Measurements from ENCODE around the gene KCNQ1.

KCNQ1 gene

GRCh38 chr11:2462543-2462985, 17.8 kb downstream of the KCNQ1 start:
- no peak for DNase-seq

GRCh38 chr11:2462986-2463765, 18.4 kb downstream of the KCNQ1 start:
- no peak for DNase-seq

- no peak for DNase-seq
Observed at GRCh38 chr11:2463766-2464277, 19.0 kb downstream of the KCNQ1 start.

DNA sequence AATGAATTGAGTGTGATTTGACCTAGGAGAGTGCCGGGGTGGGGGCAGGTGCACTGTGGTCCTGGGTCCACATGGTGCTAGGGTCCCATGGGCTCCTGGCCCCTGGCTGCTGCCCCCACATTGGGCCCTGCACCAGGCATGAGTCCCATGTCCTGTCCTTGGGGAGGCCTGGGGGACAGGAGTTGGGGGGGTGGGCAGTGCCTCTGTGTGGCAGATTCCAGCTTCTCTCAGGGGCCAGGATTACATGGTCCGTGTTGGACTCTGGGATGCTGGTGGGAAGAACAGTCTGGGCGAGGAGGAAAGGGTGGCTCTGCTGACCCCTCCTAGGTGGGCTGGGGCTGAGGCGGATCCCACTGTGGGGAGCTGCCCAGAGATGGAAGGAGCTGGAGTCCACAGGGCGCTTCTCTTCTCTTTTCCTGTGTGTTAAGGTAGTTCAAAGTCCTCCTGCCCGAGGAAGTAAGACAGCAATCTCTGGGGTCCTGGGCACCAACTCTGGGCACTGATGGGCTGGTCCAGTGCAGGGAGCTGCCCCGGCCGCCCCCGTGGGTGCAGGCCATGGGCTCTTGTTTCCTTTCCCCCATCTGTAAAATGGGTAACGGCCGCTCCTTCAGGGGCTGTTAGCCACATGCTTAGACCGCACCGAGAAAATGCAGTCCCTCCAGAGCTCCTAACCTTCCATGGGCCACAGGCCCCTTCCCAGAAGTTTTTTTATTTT, 19.8 kb downstream of the KCNQ1 start:
- no peak for DNase-seq

GRCh38 chr11:2465202-2466068, 20.6 kb downstream of the KCNQ1 start:
- no peak for DNase-seq

DNA sequence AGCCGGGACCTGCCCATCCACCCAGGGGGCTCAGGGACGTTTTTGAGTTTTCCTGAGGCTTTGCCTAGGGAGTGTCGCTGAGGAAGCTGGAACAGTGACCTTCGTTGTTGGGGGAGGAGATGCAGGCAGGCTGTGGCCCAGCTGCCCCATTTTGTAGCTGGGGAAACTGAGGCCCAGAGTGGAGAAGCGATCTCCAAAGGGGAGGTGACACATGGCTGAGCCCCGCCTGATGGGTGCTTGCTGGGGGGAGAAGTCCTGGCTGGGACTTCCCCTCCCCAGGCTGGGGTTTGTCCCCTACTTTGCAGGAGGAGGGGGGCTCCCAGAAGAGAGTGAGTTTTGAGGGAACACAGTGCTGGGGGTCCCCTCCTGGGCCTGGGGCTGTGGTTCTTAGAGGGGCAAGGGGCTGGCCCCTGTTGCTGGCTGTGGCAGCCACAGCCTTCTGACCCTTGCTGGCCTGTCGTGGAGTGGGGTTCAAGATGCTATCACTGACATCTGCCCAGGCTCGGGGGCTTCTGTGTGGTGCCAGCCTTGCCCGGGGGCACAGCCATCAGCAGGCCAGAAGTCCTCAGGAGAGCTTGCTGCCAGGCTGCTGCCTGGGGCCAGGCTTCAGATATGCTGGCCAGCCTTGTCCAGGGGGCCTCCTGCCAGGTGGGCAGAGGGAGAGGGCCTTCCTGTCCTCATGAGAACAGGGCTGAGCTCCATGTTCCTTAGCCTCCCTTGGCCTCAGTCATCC, 21.4 kb downstream of the KCNQ1 start:
- no peak for DNase-seq

DNA sequence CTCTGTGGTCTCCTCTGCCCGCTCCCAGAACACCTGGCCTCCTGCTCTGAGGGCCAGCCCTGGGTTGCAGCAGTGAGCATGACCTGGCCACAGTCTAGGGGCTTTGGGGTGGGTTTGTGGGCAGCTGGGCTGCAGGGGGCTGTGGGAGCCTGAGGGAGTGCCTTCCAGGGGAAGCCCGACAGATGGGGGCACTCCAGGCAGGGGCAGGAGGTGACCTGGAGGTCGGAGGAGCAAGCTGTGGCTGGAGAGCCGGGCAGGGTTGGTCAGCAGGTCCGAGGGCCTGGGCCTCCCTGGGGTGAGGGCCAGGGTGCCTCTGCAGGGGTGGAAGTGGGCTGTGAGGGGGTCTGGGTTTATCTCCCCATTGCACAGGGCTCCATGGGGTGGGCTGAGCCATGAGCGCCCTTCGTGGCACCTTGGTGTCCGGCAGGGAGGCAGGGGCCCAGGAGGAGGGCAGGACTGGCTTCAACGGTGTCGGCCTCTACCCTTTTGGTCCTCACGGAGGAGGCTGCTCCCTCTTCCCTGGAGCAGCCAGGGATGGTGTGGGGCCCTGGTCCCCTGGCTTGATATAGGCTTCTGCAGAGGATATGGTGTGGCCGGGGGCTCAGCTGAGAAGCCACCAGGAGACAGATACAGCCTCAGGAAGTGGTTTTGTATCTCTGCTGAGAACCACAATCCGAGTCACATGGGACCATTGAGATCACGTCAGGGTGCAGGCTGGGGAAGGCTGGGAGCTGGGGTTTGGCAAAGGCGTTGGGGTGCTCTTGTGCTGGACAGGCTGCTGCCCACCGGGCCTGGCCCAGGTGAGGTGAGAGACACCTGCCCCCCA, 22.3 kb downstream of the KCNQ1 start:
- DNase-seq: no peak

DNA sequence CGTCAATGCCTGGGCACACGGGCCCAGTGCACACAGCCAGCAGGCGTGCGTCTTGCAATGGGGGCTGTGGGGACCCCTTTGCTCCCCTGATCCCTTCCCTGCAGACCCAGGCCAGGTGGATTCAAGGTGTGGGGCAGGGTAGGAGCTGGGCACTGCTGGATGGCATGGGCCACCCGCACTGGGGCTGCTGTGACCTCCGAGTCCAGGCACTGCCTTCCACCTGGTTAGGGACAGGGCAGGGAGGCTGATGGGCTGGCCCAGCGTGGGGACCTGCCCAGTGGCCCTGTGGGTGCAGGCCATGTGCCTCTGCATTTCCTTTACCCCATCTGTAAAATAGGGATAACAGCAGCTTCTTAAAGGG, 22.9 kb downstream of the KCNQ1 start:
- DNase-seq: no peak

GRCh38 chr11:2468363-2469235, 23.8 kb downstream of the KCNQ1 start:
- no peak for DNase-seq

- DNase-seq: no peak
Observed at GRCh38 chr11:2470495-2470894, 25.7 kb downstream of the KCNQ1 start.

- DNase-seq: no peak
Observed at GRCh38 chr11:2471048-2471803, 26.4 kb downstream of the KCNQ1 start.

DNA sequence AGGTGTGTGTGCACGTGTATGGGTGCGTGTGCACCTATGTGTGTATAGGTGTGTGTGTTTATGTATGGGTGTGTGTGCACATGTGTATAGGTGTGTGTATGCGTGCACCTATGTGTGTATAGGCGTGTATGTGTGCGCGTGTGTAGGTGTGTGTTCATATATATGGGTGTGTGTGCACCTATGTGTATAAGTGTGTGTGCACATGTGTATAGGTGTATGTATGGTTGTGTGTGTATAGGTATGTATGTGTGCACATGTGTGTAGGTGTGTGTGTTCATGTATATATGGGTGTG, 26.9 kb downstream of the KCNQ1 start:
- no peak for DNase-seq

GRCh38 chr11:2472428-2473186, 27.8 kb downstream of the KCNQ1 start:
- DNase-seq: no peak

DNA sequence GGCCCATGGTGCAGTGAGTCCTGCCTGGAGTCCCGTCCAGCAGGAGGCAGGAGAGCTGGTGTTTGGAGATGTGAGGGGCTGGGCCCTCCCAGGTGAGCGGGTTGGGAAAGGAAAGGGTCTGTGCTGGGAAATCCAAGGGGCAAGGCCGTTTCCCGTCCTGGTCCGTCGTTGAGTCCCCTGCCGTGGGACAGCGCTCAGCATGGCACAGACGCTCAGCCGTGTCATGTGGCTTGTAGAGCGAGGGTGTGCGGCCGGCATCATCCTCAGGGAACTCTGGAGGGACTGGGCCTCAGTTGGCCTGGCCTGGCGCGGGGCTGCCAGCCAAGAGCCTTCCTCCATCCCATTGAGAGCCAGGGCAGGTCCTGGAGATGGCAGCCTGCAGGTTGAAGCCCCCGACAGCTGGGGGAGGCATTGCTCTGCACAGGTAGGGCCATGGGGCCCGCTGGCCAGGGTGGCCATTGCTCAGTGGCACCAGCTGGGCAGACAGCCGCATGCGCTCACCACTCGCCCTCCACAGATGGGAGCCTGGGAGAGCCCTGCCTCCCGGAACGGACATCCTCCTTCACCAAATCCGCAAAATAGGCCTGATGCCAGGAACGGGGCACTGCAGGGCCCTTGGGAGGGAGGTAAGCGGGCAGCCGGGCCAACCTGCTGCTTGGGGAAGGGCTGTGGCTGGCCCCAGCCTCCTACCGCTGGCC, 28.7 kb downstream of the KCNQ1 start:
- DNase-seq: no peak

DNA sequence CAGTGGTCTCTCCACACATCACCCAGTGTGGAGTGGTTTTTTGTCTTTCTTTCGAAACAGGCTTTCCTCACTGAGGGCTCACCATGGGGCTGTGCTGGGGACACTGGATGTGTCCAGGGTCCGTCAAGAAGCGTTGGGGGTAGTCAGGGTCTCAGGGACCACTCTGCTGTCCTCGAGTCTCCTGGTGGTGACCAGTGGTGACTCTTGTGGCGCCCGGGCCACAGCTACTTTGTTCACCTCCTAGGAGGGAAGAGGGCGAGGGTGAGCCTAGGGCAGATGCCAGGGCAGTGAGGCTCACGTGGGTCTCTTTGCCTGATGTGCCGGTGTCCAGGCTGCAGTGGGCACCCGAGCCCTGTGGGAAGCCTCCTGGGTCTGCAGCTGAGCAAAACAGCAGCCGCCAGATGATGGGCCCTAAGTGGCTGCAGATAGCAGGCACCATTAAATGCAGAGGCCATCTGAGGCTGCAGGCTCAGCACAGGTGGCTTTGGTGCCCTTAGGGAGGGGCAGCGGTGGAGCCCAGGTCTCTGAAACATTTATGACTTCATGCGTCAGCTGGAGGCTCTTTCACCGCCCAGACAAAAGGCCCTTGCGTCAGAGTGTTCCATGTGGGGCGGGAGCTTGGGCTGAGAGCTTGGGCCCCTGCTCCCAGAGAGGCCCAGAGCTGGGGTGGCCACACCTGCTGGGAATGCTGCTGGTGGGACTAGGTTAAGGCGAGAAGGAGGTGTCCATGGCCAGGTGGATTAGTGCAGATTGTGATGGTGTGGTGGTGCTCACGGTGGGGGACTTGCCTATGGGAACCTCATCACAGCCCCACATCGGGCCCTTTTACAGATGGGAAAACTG, 29.5 kb downstream of the KCNQ1 start:
- DNase-seq: no peak

GRCh38 chr11:2475136-2475918, 30.5 kb downstream of the KCNQ1 start:
- no peak for DNase-seq

DNA sequence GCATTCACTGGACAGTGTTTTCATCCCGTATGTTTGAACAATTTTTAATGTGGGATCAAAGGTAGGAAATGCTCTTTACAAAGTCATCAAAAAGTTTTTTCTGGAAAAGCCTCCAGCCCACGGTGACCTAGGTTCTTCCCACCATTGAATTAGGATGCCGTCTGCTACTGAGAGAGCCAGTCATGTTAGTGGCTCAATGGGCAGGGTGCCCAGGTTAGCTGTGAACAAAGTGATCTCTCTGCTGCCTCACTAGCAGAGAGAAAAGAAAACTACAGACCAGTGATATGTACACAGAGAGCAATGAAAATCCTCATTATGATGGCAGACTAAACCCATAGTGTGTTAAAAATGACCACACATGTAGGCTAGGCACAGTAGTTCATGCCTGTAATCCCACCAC, 32.4 kb downstream of the KCNQ1 start:
- DNase-seq: no peak

Measured in NCI-H2171 treated with DMSO at 0.1 percent for 48 hours (cell line).